Endothelial cell of umbilical vein (primary cell): Measurements from ENCODE around the gene CD160. TPM values are rescaled to one million over a fixed set of nuclear protein-coding genes. Genes with fewer than 3 reads are reported as not detected.

Source experiments
- BruUV-seq: library from RNA; stranded (reverse); fragments of 400-500 nt; replicated peaks from 2 replicates; lab custom pipeline; 2021; lab: Mats Ljungman, UMichigan
- CTCF ChIA-PET: fragments of 300-600, 350-600 bp; sonication (Branson Sonifier 250); formaldehyde crosslinking; loops from one replicate; lab custom pipeline; 2021; ENCODE audit warnings: antibody characterized with exemption, inconsistent platforms; lab: Charles Lee
- POLR2A ChIA-PET: fragments of 300-600, 350-600 bp; sonication (Branson Sonifier 250); formaldehyde crosslinking; loops from one replicate; lab custom pipeline; 2021; ENCODE audit warnings: antibody characterized with exemption, inconsistent platforms; lab: Charles Lee
- DNase-seq: peaks from one replicate; pipeline ENCODE4 v3.0.0-alpha.2; 2011; ENCODE audit warnings: low read depth, low spot score
- FAIRE-seq: peaks from 2 replicates; lab custom pipeline; 2011; peaks lifted over from hg19 to GRCh38; lab: Jason Lieb, UNC
- H2AFZ ChIP-seq: 2 replicates; pipeline ENCODE4 v1.6.0; 2012; ENCODE audit warnings: low read depth, low read length, control low read depth, inconsistent platforms
- H3K27ac ChIP-seq: 2 replicates; pipeline ENCODE4 v1.5.1; 2011; ENCODE audit warnings: low read depth, mild to moderate bottlenecking, control low read depth, low read length, moderate library complexity; ENCODE audit not compliant: insufficient read depth
- H3K27me3 ChIP-seq, 2 experiments: 2 replicates each; pipeline versions ENCODE4 v1.6.0 to v1.6.1; 2011; ENCODE audit warnings: low read length in 2 of 2, mixed read lengths in 1 of 2; ENCODE audit not compliant: control insufficient read depth in 2 of 2, insufficient read depth in 2 of 2
- H3K36me3 ChIP-seq, 2 experiments: 2 replicates in 1 of 2; 3 replicates in 1 of 2; pipeline ENCODE4 v1.5.1; 2011; ENCODE audit warnings: low read length in 2 of 2, mild to moderate bottlenecking in 1 of 2, moderate library complexity in 1 of 2; ENCODE audit not compliant: control insufficient read depth in 2 of 2, insufficient read depth in 2 of 2; ENCODE audit errors: extremely low read depth in 1 of 2
- H3K4me1 ChIP-seq: 3 replicates; pipeline ENCODE4 v1.5.1; 2011; ENCODE audit warnings: mild to moderate bottlenecking, low read length; ENCODE audit not compliant: control insufficient read depth, insufficient read depth; ENCODE audit errors: extremely low read depth
- H3K4me2 ChIP-seq: 2 replicates; pipeline ENCODE4 v1.6.1; 2011; ENCODE audit warnings: low read length, control low read depth, mixed read lengths; ENCODE audit not compliant: insufficient read depth
- H3K4me3 ChIP-seq, 3 experiments: fragments of 200-600 bp in 1 of 3; sonication (generic), shearing (Covaris generic) in 1 of 3; replicated peaks in 1 of 3; 2 replicates each; pipeline ENCODE4 v1.5.1; 2011 to 2016; ENCODE audit warnings: control low read depth in 3 of 3, low read length in 3 of 3, mild to moderate bottlenecking in 2 of 3, inconsistent platforms in 1 of 3, low read depth in 1 of 3, moderate library complexity in 1 of 3; ENCODE audit not compliant: insufficient read depth in 1 of 3
- H3K79me2 ChIP-seq: 2 replicates; pipeline ENCODE4 v1.6.0; 2012; ENCODE audit warnings: low read length, inconsistent platforms; ENCODE audit not compliant: control insufficient read depth, insufficient read depth
- H3K9ac ChIP-seq: replicated peaks from 2 replicates; pipeline ENCODE3; 2011; ENCODE audit warnings: low read length, control low read depth; ENCODE audit not compliant: insufficient read depth; ENCODE audit errors: extremely low read depth
- H3K9me1 ChIP-seq: replicated peaks from 3 replicates; pipeline ENCODE4 v1.6.0; 2011; ENCODE audit warnings: mild to moderate bottlenecking, low read length; ENCODE audit not compliant: control insufficient read depth, insufficient read depth; ENCODE audit errors: extremely low read depth
- H3K9me3 ChIP-seq: replicated peaks from 2 replicates; pipeline ENCODE4 v1.5.1; 2012; ENCODE audit warnings: low read length, inconsistent platforms; ENCODE audit not compliant: control insufficient read depth, insufficient read depth
- H4K20me1 ChIP-seq: replicated peaks from 2 replicates; pipeline ENCODE3; 2011; ENCODE audit warnings: mild to moderate bottlenecking, low read length; ENCODE audit not compliant: control insufficient read depth, insufficient read depth; ENCODE audit errors: extremely low read depth
- CTCF ChIP-seq, 2 donors: IDR thresholded peaks; 1 replicate in 1 of 2; 2 replicates in 1 of 2; pipeline ENCODE4 v1.5.1; 2011; ENCODE audit warnings: low read length in 2 of 2, mild to moderate bottlenecking in 2 of 2, moderate library complexity in 2 of 2, control low read depth in 1 of 2, inconsistent platforms in 1 of 2, low read depth in 1 of 2; ENCODE audit not compliant: insufficient read depth in 1 of 2; ENCODE audit errors: extremely low read depth in 1 of 2
- EZH2 ChIP-seq: IDR thresholded peaks from 2 replicates; pipeline ENCODE4 v1.6.1; 2012; ENCODE audit warnings: borderline replicate concordance, low read depth, mild to moderate bottlenecking, moderate library complexity, low read length, inconsistent platforms; ENCODE audit not compliant: severe bottlenecking
- FOS ChIP-seq: IDR thresholded peaks from 2 replicates; pipeline ENCODE4 v1.6.1; 2011; ENCODE audit warnings: mild to moderate bottlenecking, low read length, moderate library complexity, borderline replicate concordance; ENCODE audit not compliant: insufficient read depth
- MAX ChIP-seq: IDR thresholded peaks from 2 replicates; pipeline ENCODE4 v1.6.1; 2011; ENCODE audit not compliant: insufficient read depth, insufficient read length
- dilution Hi-C: fragments of 300-500 bp; cut with MboI; formaldehyde crosslinking; loops from one replicate; pipeline ENCODE4 v1.15.0; 2019; ENCODE audit warnings: low sequenced_read_pairs; ENCODE audit not compliant: extremely low pct_ligation_motif_present
- intact Hi-C: fragments of 100-400 bp; cut with micrococcal nuclease; formaldehyde crosslinking; loops from one replicate; pipeline ENCODE4 v1.10.0; 2022
- polyA plus RNA-seq, 4 experiments: library from polyadenylated mRNA; depleted of rRNA in 3 of 4; stranded (reverse) in 3 of 4; unstranded in 1 of 4; fragments of >200 nt; gene quantifications; 2 replicates each; pipeline versions ENCODE4 v1.2.1 to v1.2.3, GENCODE V29; 2011 to 2012; ENCODE audit warnings: missing spikeins in 1 of 4
- total RNA-seq: library from RNA; stranded (reverse); gene quantifications from 2 replicates; pipeline ENCODE4 v1.2.3, GENCODE V29; 2021

CD160 gene
- total and polyA plus RNA-seq, 2 donors (not counting 3 experiments of a cell fraction or from before 2014, with no cell fraction given), result not detected

- no TSS peak for BruUV-seq
- no peak for TF ChIP-seq MAX
- no peak for TF ChIP-seq EZH2
- TF ChIP-seq FOS, result no peak
- no peak for TF ChIP-seq CTCF (IDR thresholded peaks at IDR 0.05; ENCODE audit: extremely low read depth in 1 of 2, insufficient read depth in 1 of 2, low read depth in 1 of 2, low read length in 2 of 2)
- no peak overlapping the region for H3K9ac ChIP-seq
- dilution Hi-C loops (no loop called here), intact Hi-C loops (loop anchor here (2.0 kb wide), 1 partner anchor 19 kb away; no protein-coding TSS in a partner anchor)
- H3K27ac ChIP-seq, result no peak overlapping the region
- no peaks in the 10 kb centered on the region for H3K79me2 ChIP-seq
- DNase-seq, result no peak
- POLR2A ChIA-PET, result no interaction called here
- no peak overlapping the region for H3K4me2 ChIP-seq
- no peaks in the 10 kb centered on the region for H3K4me1 ChIP-seq
- no peak overlapping the region for H3K4me3 ChIP-seq
- H4K20me1 ChIP-seq, result no peaks in the 10 kb centered on the region
- H2AFZ ChIP-seq, result no peak overlapping the region
- CTCF ChIA-PET, result no interaction called here
- no peaks in the 10 kb centered on the region for H3K9me3 ChIP-seq
- no peak for FAIRE-seq
- H3K36me3 ChIP-seq, result no peaks in the 10 kb centered on the region
- no peaks in the 10 kb centered on the region for H3K9me1 ChIP-seq
- H3K27me3 ChIP-seq, result peaks cover 4 to 5% of the 10 kb centered on the region in 2 experiments
These were observed 23.3 kb upstream of the CD160 start for GRCh38 chr1:145695821-145696629.
